Ecto neural progenitor cell (in vitro differentiated cells): ENCODE data around the gene MS4A5.
A peak's percentile ranks its signal among the peaks of the same experiment; 100 is the strongest.

ENCODE experiments used
- DNase-seq: peaks from one replicate; pipeline ENCODE4 v3.0.0-alpha.2; 2018; ENCODE audit warnings: low spot score

Gene MS4A5

GRCh38 chr11:60482361-60482760, 53.0 kb downstream of the MS4A5 start:
- DNase-seq = no peak

- DNase-seq = peak; percentile 53
Observed at GRCh38 chr11:60485987-60486386, 56.6 kb downstream of the MS4A5 start.

- no peak for DNase-seq
Observed at GRCh38 chr11:60492488-60493009, 63.2 kb downstream of the MS4A5 start, which contains the start of gene MS4A12. Gene MS4A12 (plus strand): TSS chr11:60492778. CDS start chr11:60497319, 4,541 bp downstream.

- DNase-seq = no peak
Observed at GRCh38 chr11:60493454-60493853, 64.1 kb downstream of the MS4A5 start.
